Sigmoid colon (tissue), 7 donors: ENCODE data around the gene FRMPD4. TPM values are rescaled to one million over a fixed set of nuclear protein-coding genes. Genes with fewer than 3 reads are reported as not detected.

Experiments used
- DNase-seq: peaks from one replicate; pipeline ENCODE4 v3.0.0-alpha.2; 2019
- H3K27ac ChIP-seq, 4 donors: fragments of 200-600 bp; sonication (generic); one replicate each; pipeline ENCODE4 v1.5.1; 2016 to 2019; ENCODE audit warnings: mild to moderate bottlenecking in 1 of 4
- H3K27me3 ChIP-seq, 3 donors: fragments of 200-600 bp; sonication (generic); one replicate each; pipeline ENCODE4 v1.5.1; 2019; ENCODE audit warnings: mild to moderate bottlenecking in 1 of 3
- H3K36me3 ChIP-seq, 4 donors: fragments of 200-600 bp; sonication (generic); one replicate each; pipeline ENCODE4 v1.5.1; 2016 to 2019
- H3K4me1 ChIP-seq, 4 donors: fragments of 200-600 bp; sonication (generic); one replicate each; pipeline ENCODE4 v1.5.1; 2017 to 2019
- H3K4me3 ChIP-seq, 4 donors: fragments of 200-600 bp; sonication (generic); one replicate each; pipeline ENCODE4 v1.5.1; 2017 to 2019; ENCODE audit warnings: mild to moderate bottlenecking in 2 of 4, moderate library complexity in 1 of 4
- H3K9me3 ChIP-seq, 4 donors: fragments of 200-600 bp in 3 of 4; sonication (generic) in 3 of 4; one replicate each; pipeline versions ENCODE4 v1.5.1 to v1.6.1; 2013 to 2019
- CTCF ChIP-seq, 4 experiments: fragments of 450-650 bp in 3 of 4; fragments of 200-600 bp in 1 of 4; IDR thresholded peaks; one replicate each; pipeline ENCODE4 v1.5.1; 2016 to 2019; ENCODE audit warnings: antibody characterized with exemption in 4 of 4, mild to moderate bottlenecking in 3 of 4, moderate library complexity in 2 of 4
- EP300 ChIP-seq, 4 donors: sonication (generic); formaldehyde crosslinking; IDR thresholded peaks; one replicate each; pipeline ENCODE4 v1.6.1; 2017; ENCODE audit warnings: antibody characterized with exemption in 4 of 4
- POLR2A ChIP-seq, 2 donors: fragments of 450-650 bp; IDR thresholded peaks; one replicate each; pipeline ENCODE4 v1.6.1; 2016; ENCODE audit warnings: antibody characterized with exemption in 2 of 2, mild to moderate bottlenecking in 2 of 2, moderate library complexity in 2 of 2
- POLR2AphosphoS5 ChIP-seq, 4 donors: sonication (generic); formaldehyde crosslinking; IDR thresholded peaks; one replicate each; pipeline ENCODE4 v1.6.1; 2017; ENCODE audit warnings: antibody characterized with exemption in 4 of 4
- WGBS, 2 donors: extraction: QIAGEN DNeasy Blood & Tissue Kit; methylation state at CpG; one replicate each; pipeline ENCODE4 v1.1.7; 2013; 5-methylcytosine and 5-hydroxymethylcytosine counted together
- intact Hi-C: fragments of 100-400 bp; cut with DNase I; formaldehyde crosslinking; loops from one replicate; pipeline ENCODE4 v1.15.1; 2023
- polyA plus RNA-seq, 3 donors: library from polyadenylated mRNA; stranded (reverse); fragments of 200-250 nt; gene quantifications; one replicate each; pipeline ENCODE4 v1.2.3, GENCODE V29; 2013
- total RNA-seq, 4 donors: library from RNA; depleted of rRNA; stranded (reverse); fragments of >200 nt; gene quantifications; one replicate each; pipeline ENCODE4 v1.1.0, GENCODE V29; 2016
- donor health status: healthy with polysubstance abuse.
- donor health status: Bipolar disorder and iron deficiency.
- donor health status: healthy.

The FRMPD4 gene
- total and polyA plus RNA-seq, 7 donors, result 0.22 to 5.8 (median 2.9) TPM; not detected in 2

GRCh38 chrX:12349201-12349600 lies 210.9 kb downstream of the FRMPD4 start:
- intact Hi-C loops, result no loop called here
- H3K36me3 ChIP-seq, result no peaks in the 10 kb centered on the region
- 45 to 59% methylated on average over 8 of the region's 8 CpGs for WGBS, 2 donors
- no peaks in the 10 kb centered on the region for H3K4me1 ChIP-seq
- no peak overlapping the region for H3K4me3 ChIP-seq
- DNase-seq, result no peak
- H3K27ac ChIP-seq, result no peak overlapping the region
- H3K9me3 ChIP-seq, result no peaks in the 10 kb centered on the region
- no peak for TF ChIP-seq EP300 (IDR thresholded peaks at IDR 0.05)
- TF ChIP-seq POLR2A (IDR thresholded peaks at IDR 0.05), result no peak
- no peak for TF ChIP-seq POLR2AphosphoS5 (IDR thresholded peaks at IDR 0.05)
- TF ChIP-seq CTCF (IDR thresholded peaks at IDR 0.05), result no peak
- no peaks in the 10 kb centered on the region for H3K27me3 ChIP-seq

- 79 to 85% methylated on average over 5 of the region's 5 CpGs for WGBS, 2 donors
- no peaks in the 10 kb centered on the region for H3K27me3 ChIP-seq
- intact Hi-C loops, result no loop called here
These were observed 214.6 kb downstream of the FRMPD4 start for GRCh38 chrX:12352922-12353321.

GRCh38 chrX:12360383-12360782 lies 222.1 kb downstream of the FRMPD4 start:
- Histone ChIP-seq H3K9me3 (no peaks in the 10 kb centered on the region), H3K27ac (no peak overlapping the region), H3K27me3 (peaks cover 0 to 4% (median 0%) of the 10 kb centered on the region in 3 donors), H3K4me3 (no peak overlapping the region), H3K4me1 (no peaks in the 10 kb centered on the region), H3K36me3 (no peaks in the 10 kb centered on the region)
- WGBS, 2 donors, result 50 to 52% methylated on average over 2 of the region's 2 CpGs
- TF ChIP-seq POLR2AphosphoS5 (IDR thresholded peaks at IDR 0.05), result no peak
- no peak for TF ChIP-seq EP300 (IDR thresholded peaks at IDR 0.05)
- no peak for TF ChIP-seq CTCF (IDR thresholded peaks at IDR 0.05)
- no peak for TF ChIP-seq POLR2A (IDR thresholded peaks at IDR 0.05)
- no peak for DNase-seq
- intact Hi-C loops, result no loop called here

More at GRCh38 chrX:12352922-12353321, 214.6 kb downstream of the FRMPD4 start:
- H3K9me3 ChIP-seq, result no peaks in the 10 kb centered on the region
- no peak overlapping the region for H3K27ac ChIP-seq
- H3K36me3 ChIP-seq, result no peaks in the 10 kb centered on the region
- no peak overlapping the region for H3K4me3 ChIP-seq
- DNase-seq, result no peak
- TF ChIP-seq POLR2AphosphoS5 (IDR thresholded peaks at IDR 0.05) (no peak), EP300 (IDR thresholded peaks at IDR 0.05) (no peak), POLR2A (IDR thresholded peaks at IDR 0.05) (no peak)
- no peaks in the 10 kb centered on the region for H3K4me1 ChIP-seq

- Histone ChIP-seq H3K9me3 (no peaks in the 10 kb centered on the region), H3K27ac (no peak overlapping the region), H3K36me3 (no peaks in the 10 kb centered on the region), H3K4me1 (no peaks in the 10 kb centered on the region), H3K27me3 (peaks cover 0 to 4% (median 0%) of the 10 kb centered on the region in 3 donors), H3K4me3 (no peak overlapping the region)
- TF ChIP-seq CTCF (IDR thresholded peaks at IDR 0.05) (no peak), POLR2AphosphoS5 (IDR thresholded peaks at IDR 0.05) (no peak), EP300 (IDR thresholded peaks at IDR 0.05) (no peak), POLR2A (IDR thresholded peaks at IDR 0.05) (no peak)
- DNase-seq, result no peak
- intact Hi-C loops, result no loop called here
These were observed 222.8 kb downstream of the FRMPD4 start for GRCh38 chrX:12360986-12361598.

- TF ChIP-seq CTCF (IDR thresholded peaks at IDR 0.05) (no peak), EP300 (IDR thresholded peaks at IDR 0.05) (no peak), POLR2A (IDR thresholded peaks at IDR 0.05) (no peak), POLR2AphosphoS5 (IDR thresholded peaks at IDR 0.05) (no peak)
- DNase-seq, result no peak
- whole genome bisulfite sequencing, 2 donors, result 89 to 100% methylated on average over 2 of the region's 2 CpGs
- H3K4me3 ChIP-seq, result no peak overlapping the region
- H3K9me3 ChIP-seq, result no peaks in the 10 kb centered on the region
- H3K4me1 ChIP-seq, result no peaks in the 10 kb centered on the region
- intact Hi-C loops, result no loop called here
- H3K27me3 ChIP-seq, result peaks cover 0 to 4% (median 0%) of the 10 kb centered on the region in 3 donors
- no peak overlapping the region for H3K27ac ChIP-seq
- no peaks in the 10 kb centered on the region for H3K36me3 ChIP-seq
These were observed 224.9 kb downstream of the FRMPD4 start for GRCh38 chrX:12363216-12363615.
